VCaP (cell line): ENCODE results near the gene SEMA6B.

Experiments
- H3K27ac ChIP-seq: fragments of 450-650 bp; 2 replicates; pipeline ENCODE4 v1.5.1; 2017
- CTCF ChIP-seq: fragments of 450-650 bp; conservative IDR thresholded peaks from 2 replicates; pipeline ENCODE4 v1.5.1; 2017; ENCODE audit warnings: mild to moderate bottlenecking, moderate library complexity

The SEMA6B gene

GRCh38 chr19:4586691-4587090 is 27.2 kb upstream of the SEMA6B start:
- no peak for TF ChIP-seq CTCF
- H3K27ac ChIP-seq, result no peak overlapping the region

GRCh38 chr19:4586245-4586644 is 26.8 kb upstream of the SEMA6B start:
- no peak for TF ChIP-seq CTCF
- no peak overlapping the region for H3K27ac ChIP-seq

- no peak overlapping the region for H3K27ac ChIP-seq
- TF ChIP-seq CTCF, result no peak
These were observed 26.1 kb upstream of the SEMA6B start for GRCh38 chr19:4585556-4585955.

GRCh38 chr19:4584670-4585460 is 25.4 kb upstream of the SEMA6B start:
- peak overlapping the region; percentile 40; the same call in 1 of the 2 replicates for H3K27ac ChIP-seq
- no peak for TF ChIP-seq CTCF

GRCh38 chr19:4583961-4584669 is 24.6 kb upstream of the SEMA6B start:
- H3K27ac ChIP-seq, result peak overlapping the region; percentile 40; the same call in 1 of the 2 replicates

GRCh38 chr19:4582980-4583842 is 23.7 kb upstream of the SEMA6B start:
- no peak overlapping the region for H3K27ac ChIP-seq
- TF ChIP-seq CTCF, result no peak

More at GRCh38 chr19:4583961-4584669, 24.6 kb upstream of the SEMA6B start:
- TF ChIP-seq CTCF, result no peak
